HL-60 (cell line): ENCODE measurements around the gene GALK2.

ENCODE experiments used
- DNase-seq, 2 experiments: peaks; one replicate each; pipeline ENCODE4 v3.0.0-alpha.2; 2010 to 2020; ENCODE audit warnings: low read depth in 1 of 2, low spot score in 1 of 2
- H3K27ac ChIP-seq: fragments of 250-450 bp; sonication (Bioruptor Pico); replicated peaks from 2 replicates; pipeline ENCODE4 v1.5.1; 2020; ENCODE audit warnings: mild to moderate bottlenecking, moderate library complexity
- H3K27me3 ChIP-seq: fragments of 250-450 bp; sonication (Bioruptor Pico); 2 replicates; pipeline ENCODE4 v1.5.1; 2021; ENCODE audit warnings: mild to moderate bottlenecking, moderate library complexity; ENCODE audit not compliant: insufficient read depth, poor library complexity, severe bottlenecking
- H3K4me3 ChIP-seq: replicated peaks from 2 replicates; pipeline ENCODE4 v1.5.1; 2011; ENCODE audit warnings: mild to moderate bottlenecking, control low read depth, low read length; ENCODE audit not compliant: insufficient read depth
- CTCF ChIP-seq: IDR thresholded peaks from one replicate; pipeline ENCODE4 v1.5.1; 2011; ENCODE audit warnings: low read length, control low read depth, inconsistent platforms; ENCODE audit not compliant: insufficient read depth
- GABPA ChIP-seq: IDR thresholded peaks from 2 replicates; pipeline ENCODE4 v1.6.1; 2012; ENCODE audit warnings: low read depth
- POLR2AphosphoS5 ChIP-seq: IDR thresholded peaks from 2 replicates; pipeline ENCODE4 v1.6.1; 2012; ENCODE audit warnings: low read depth
- REST ChIP-seq: IDR thresholded peaks from 2 replicates; pipeline ENCODE4 v1.6.1; 2012; ENCODE audit warnings: low read depth; ENCODE audit not compliant: insufficient replicate concordance
- SPI1 ChIP-seq: IDR thresholded peaks from 2 replicates; pipeline ENCODE4 v1.6.1; 2012; ENCODE audit warnings: low read depth, mild to moderate bottlenecking, borderline replicate concordance

Gene GALK2

GRCh38 chr15:49122541-49123062 is 47.4 kb upstream of the GALK2 start:
- TF ChIP-seq CTCF (no peak), GABPA (no peak), REST (no peak), POLR2AphosphoS5 (no peak), SPI1 (no peak)

GRCh38 chr15:49124371-49124770 is 45.7 kb upstream of the GALK2 start:
- no peak overlapping the region for H3K4me3 ChIP-seq
- no peak for DNase-seq
- no peaks in the 10 kb centered on the region for H3K27me3 ChIP-seq
- TF ChIP-seq SPI1 (no peak), REST (no peak), CTCF (no peak), GABPA (no peak)
- H3K27ac ChIP-seq, result no peak overlapping the region

More at GRCh38 chr15:49122541-49123062, 47.4 kb upstream of the GALK2 start:
- DNase-seq, result no peak
- Histone ChIP-seq H3K27me3 (no peaks in the 10 kb centered on the region), H3K4me3 (no peak overlapping the region), H3K27ac (no peak overlapping the region)

GRCh38 chr15:49131403-49131802 is 38.6 kb upstream of the GALK2 start:
- Histone ChIP-seq H3K4me3 (no peak overlapping the region), H3K27me3 (no peaks in the 10 kb centered on the region), H3K27ac (no peak overlapping the region)
- no peak for DNase-seq
- TF ChIP-seq GABPA (no peak), CTCF (no peak), SPI1 (no peak), REST (no peak), POLR2AphosphoS5 (no peak)
